ENCODE measurements around the gene ARF6. TPM values are rescaled to one million over a fixed set of nuclear protein-coding genes. Genes with fewer than 3 reads are reported as not detected.

The ARF6 gene
- total and polyA plus RNA-seq, 9 of the 15 experiments (the other 6 are each of a cell fraction or from before 2014, with no cell fraction given) = 15.3 to 35.2 (median 24.9) TPM

- TF ChIP-seq ZNF184 (CRISPR knock-in tag; IDR thresholded peaks at IDR 0.05) (no peak), POLR2A (conservative IDR thresholded peaks at IDR 0.05) (peak; percentile 92), FOXP1 (CRISPR knock-in tag; IDR thresholded peaks at IDR 0.05) (no peak), U2AF1 (optimal IDR thresholded peaks at IDR 0.05; ENCODE audit: low read depth, low read length) (no peak), SRSF3 (IDR thresholded peaks at IDR 0.05; ENCODE audit: insufficient read depth, low read length) (no peak), RBM34 (IDR thresholded peaks at IDR 0.05; ENCODE audit: borderline replicate concordance, insufficient read depth, low read length) (no peak), IFI16 (CRISPR knock-in tag; IDR thresholded peaks at IDR 0.05) (no peak), SMC3 (conservative IDR thresholded peaks at IDR 0.05; ENCODE audit: insufficient read depth, low read depth, low read length) (0 out of 2 replicates have a peak, but pooled peaks have one; percentile 18), BHLHE40 (IDR thresholded peaks at IDR 0.05; ENCODE audit: low read length) (no peak), FOXK2 (conservative IDR thresholded peaks at IDR 0.05 in 1 of 2, IDR thresholded peaks at IDR 0.05 in 1 of 2; ENCODE audit: low read depth in 2 of 2) (no peak), GTF2B (IDR thresholded peaks at IDR 0.05; ENCODE audit: extremely low read depth, insufficient read length) (no peak), NONO (IDR thresholded peaks at IDR 0.05; ENCODE audit: low read depth in 2 of 2, low read length in 1 of 2) (no peak), KAT2B (IDR thresholded peaks at IDR 0.05; ENCODE audit: low read depth, low read length) (no peak), ZNF263 (CRISPR knock-in tag; IDR thresholded peaks at IDR 0.05; ENCODE audit: borderline replicate concordance) (no peak), ILK (tag; IDR thresholded peaks at IDR 0.05; ENCODE audit: borderline replicate concordance, low read depth) (no peak), ATF2 (CRISPR knock-in tag; IDR thresholded peaks at IDR 0.05) (no peak)
- TF ChIP-seq, protein P1, sequence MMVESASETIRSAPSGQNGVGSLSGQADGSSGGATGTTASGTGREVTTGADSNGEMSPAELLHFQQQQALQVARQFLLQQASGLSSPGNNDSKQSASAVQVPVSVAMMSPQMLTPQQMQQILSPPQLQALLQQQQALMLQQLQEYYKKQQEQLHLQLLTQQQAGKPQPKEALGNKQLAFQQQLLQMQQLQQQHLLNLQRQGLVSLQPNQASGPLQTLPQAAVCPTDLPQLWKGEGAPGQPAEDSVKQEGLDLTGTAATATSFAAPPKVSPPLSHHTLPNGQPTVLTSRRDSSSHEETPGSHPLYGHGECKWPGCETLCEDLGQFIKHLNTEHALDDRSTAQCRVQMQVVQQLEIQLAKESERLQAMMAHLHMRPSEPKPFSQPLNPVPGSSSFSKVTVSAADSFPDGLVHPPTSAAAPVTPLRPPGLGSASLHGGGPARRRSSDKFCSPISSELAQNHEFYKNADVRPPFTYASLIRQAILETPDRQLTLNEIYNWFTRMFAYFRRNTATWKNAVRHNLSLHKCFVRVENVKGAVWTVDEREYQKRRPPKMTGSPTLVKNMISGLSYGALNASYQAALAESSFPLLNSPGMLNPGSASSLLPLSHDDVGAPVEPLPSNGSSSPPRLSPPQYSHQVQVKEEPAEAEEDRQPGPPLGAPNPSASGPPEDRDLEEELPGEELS (CRISPR knock-in tag; IDR thresholded peaks at IDR 0.05; ENCODE audit: borderline replicate concordance) = 0 out of 2 replicates have a peak, but pooled peaks have one; percentile 48
- TF ChIP-seq, protein P2, sequence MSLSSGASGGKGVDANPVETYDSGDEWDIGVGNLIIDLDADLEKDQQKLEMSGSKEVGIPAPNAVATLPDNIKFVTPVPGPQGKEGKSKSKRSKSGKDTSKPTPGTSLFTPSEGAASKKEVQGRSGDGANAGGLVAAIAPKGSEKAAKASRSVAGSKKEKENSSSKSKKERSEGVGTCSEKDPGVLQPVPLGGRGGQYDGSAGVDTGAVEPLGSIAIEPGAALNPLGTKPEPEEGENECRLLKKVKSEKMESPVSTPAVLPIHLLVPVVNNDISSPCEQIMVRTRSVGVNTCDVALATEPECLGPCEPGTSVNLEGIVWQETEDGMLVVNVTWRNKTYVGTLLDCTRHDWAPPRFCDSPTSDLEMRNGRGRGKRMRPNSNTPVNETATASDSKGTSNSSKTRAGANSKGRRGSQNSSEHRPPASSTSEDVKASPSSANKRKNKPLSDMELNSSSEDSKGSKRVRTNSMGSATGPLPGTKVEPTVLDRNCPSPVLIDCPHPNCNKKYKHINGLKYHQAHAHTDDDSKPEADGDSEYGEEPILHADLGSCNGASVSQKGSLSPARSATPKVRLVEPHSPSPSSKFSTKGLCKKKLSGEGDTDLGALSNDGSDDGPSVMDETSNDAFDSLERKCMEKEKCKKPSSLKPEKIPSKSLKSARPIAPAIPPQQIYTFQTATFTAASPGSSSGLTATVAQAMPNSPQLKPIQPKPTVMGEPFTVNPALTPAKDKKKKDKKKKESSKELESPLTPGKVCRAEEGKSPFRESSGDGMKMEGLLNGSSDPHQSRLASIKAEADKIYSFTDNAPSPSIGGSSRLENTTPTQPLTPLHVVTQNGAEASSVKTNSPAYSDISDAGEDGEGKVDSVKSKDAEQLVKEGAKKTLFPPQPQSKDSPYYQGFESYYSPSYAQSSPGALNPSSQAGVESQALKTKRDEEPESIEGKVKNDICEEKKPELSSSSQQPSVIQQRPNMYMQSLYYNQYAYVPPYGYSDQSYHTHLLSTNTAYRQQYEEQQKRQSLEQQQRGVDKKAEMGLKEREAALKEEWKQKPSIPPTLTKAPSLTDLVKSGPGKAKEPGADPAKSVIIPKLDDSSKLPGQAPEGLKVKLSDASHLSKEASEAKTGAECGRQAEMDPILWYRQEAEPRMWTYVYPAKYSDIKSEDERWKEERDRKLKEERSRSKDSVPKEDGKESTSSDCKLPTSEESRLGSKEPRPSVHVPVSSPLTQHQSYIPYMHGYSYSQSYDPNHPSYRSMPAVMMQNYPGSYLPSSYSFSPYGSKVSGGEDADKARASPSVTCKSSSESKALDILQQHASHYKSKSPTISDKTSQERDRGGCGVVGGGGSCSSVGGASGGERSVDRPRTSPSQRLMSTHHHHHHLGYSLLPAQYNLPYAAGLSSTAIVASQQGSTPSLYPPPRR (CRISPR knock-in tag; IDR thresholded peaks at IDR 0.05; ENCODE audit: borderline replicate concordance) = no peak
Measured at GRCh38 chr14:49852301-49853157, 40.4 kb upstream of the ARF6 start, which contains the start of gene NEMF (continued).

Measured in K562 (cell line).